Caco-2 (cell line): ENCODE results near the gene NUDT7. TPM values are rescaled to one million over a fixed set of nuclear protein-coding genes. Genes with fewer than 3 reads are reported as not detected.

Source experiments
- BruUV-seq: library from RNA; stranded (reverse); fragments of 400-500 nt; replicated peaks from 2 replicates; lab custom pipeline; 2021; lab: Mats Ljungman, UMichigan
- CTCF ChIA-PET: fragments of 300-600 bp; sonication (Branson Sonifier 250); formaldehyde crosslinking; loops from one replicate; lab custom pipeline; 2022; ENCODE audit warnings: antibody characterized with exemption; lab: Charles Lee
- POLR2A ChIA-PET: fragments of 300-600 bp; sonication (Branson Sonifier 250); formaldehyde crosslinking; loops from one replicate; lab custom pipeline; 2022; ENCODE audit warnings: antibody characterized with exemption; lab: Charles Lee
- DNase-seq, 2 experiments: peaks; one replicate each; pipeline versions ENCODE4 v3.0.0 to v3.0.0-alpha.2; 2020 to 2022
- H3K27me3 ChIP-seq: replicated peaks from 2 replicates; pipeline ENCODE4 v1.6.0; 2011; ENCODE audit warnings: low read length; ENCODE audit not compliant: control insufficient read depth, insufficient read depth
- H3K36me3 ChIP-seq: 2 replicates; pipeline ENCODE4 v1.5.1; 2011; ENCODE audit warnings: low read length; ENCODE audit not compliant: control insufficient read depth, insufficient read depth
- H3K4me1 ChIP-seq: fragments of 250-450 bp; sonication (Bioruptor Pico); 2 replicates; pipeline ENCODE4 v1.5.1; 2020; ENCODE audit warnings: mild to moderate bottlenecking
- H3K4me3 ChIP-seq: 2 replicates; pipeline ENCODE4 v1.5.1; 2011; ENCODE audit warnings: low read depth, mild to moderate bottlenecking, control low read depth, low read length
- H3K9me3 ChIP-seq: fragments of 250-450 bp; sonication (Bioruptor Pico); 2 replicates; pipeline ENCODE4 v1.5.1; 2020; ENCODE audit warnings: mild to moderate bottlenecking, moderate library complexity
- H3K27ac Mint-ChIP-seq: one replicate; pipeline ENCODE4 v1.8.0; 2022; ENCODE audit warnings: mixed read lengths; ENCODE audit not compliant: unreplicated experiment
- H3K27me3 Mint-ChIP-seq: one replicate; pipeline ENCODE4 v1.8.0; 2022; ENCODE audit warnings: mixed read lengths; ENCODE audit not compliant: insufficient read depth, unreplicated experiment
- H3K36me3 Mint-ChIP-seq: one replicate; pipeline ENCODE4 v1.8.0; 2022; ENCODE audit warnings: mild to moderate bottlenecking, mixed read lengths; ENCODE audit not compliant: insufficient read depth, unreplicated experiment
- H3K4me1 Mint-ChIP-seq: one replicate; pipeline ENCODE4 v1.8.0; 2022; ENCODE audit warnings: low read depth, mixed read lengths; ENCODE audit not compliant: unreplicated experiment
- H3K4me3 Mint-ChIP-seq: one replicate; pipeline ENCODE4 v1.8.0; 2022; ENCODE audit warnings: mild to moderate bottlenecking, moderate library complexity, mixed read lengths; ENCODE audit not compliant: unreplicated experiment
- H3K9me3 Mint-ChIP-seq: one replicate; pipeline ENCODE4 v1.8.0; 2022; ENCODE audit warnings: mixed read lengths; ENCODE audit not compliant: unreplicated experiment
- intact Hi-C: fragments of 100-400 bp; cut with micrococcal nuclease; formaldehyde crosslinking; loops from one replicate; pipeline ENCODE4 v1.10.0; 2022; ENCODE audit not compliant: unreplicated experiment
- total RNA-seq: library from RNA; stranded (reverse); gene quantifications from 2 replicates; pipeline ENCODE4 v1.2.3, GENCODE V29; 2022
- TF ChIP-seq, protein P1 (sequence below), 2 experiments: fragments of 200-600 bp in 1 of 2; IDR thresholded peaks; 1 replicate in 1 of 2; 2 replicates in 1 of 2; pipeline versions ENCODE4 v1.5.1 to v1.8.0; 2011 to 2022; ENCODE audit warnings: antibody characterized with exemption in 1 of 2, control low read depth in 1 of 2, inconsistent platforms in 1 of 2, low read depth in 1 of 2, low read length in 1 of 2, mild to moderate bottlenecking in 1 of 2, moderate library complexity in 1 of 2; ENCODE audit not compliant: insufficient read depth in 1 of 2, severe bottlenecking in 1 of 2, unreplicated experiment in 1 of 2

NUDT7 gene
- total RNA-seq, 1 experiment from 2014 or later = 6.9 TPM

DNA sequence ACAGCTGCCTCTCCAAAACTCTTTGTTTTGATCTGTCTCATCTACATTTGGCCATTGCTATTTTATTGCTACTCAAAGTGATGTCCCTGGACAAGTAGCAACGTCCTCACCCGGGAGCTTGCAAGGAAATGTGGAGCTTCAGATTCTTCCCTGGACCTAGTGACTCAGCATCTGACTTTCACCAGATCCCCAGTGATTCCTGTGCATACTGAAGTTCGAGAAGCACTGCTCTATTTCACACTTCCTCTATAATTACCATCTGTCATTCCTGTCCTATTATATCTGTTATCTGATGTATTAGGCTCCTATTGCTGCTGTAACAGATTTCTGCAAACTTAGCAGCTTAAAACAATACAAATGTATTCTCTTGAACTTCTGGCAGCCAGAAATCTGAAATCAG is 37.5 kb downstream of the NUDT7 start:
- intact Hi-C loops = loop anchor here (5.0 kb wide), 1 partner anchor 83 kb away; no protein-coding TSS in a partner anchor
- no peaks in the 10 kb centered on the region for H3K4me1 ChIP-seq
- Mint-ChIP-seq H3K36me3 (no peaks in the 10 kb centered on the region), H3K27me3 (no peaks in the 10 kb centered on the region), H3K27ac (no peak overlapping the region), H3K4me1 (no peaks in the 10 kb centered on the region), H3K4me3 (no peak overlapping the region), H3K9me3 (no peaks in the 10 kb centered on the region)
- H3K36me3 ChIP-seq = no peaks in the 10 kb centered on the region
- no peaks in the 10 kb centered on the region for H3K27me3 ChIP-seq
- ChIA-PET POLR2A (no interaction called here), CTCF (no interaction called here)
- no peak for DNase-seq
- no TSS peak for BruUV-seq
- no peaks in the 10 kb centered on the region for H3K9me3 ChIP-seq
- no peak overlapping the region for H3K4me3 ChIP-seq
- TF ChIP-seq, protein P1, sequence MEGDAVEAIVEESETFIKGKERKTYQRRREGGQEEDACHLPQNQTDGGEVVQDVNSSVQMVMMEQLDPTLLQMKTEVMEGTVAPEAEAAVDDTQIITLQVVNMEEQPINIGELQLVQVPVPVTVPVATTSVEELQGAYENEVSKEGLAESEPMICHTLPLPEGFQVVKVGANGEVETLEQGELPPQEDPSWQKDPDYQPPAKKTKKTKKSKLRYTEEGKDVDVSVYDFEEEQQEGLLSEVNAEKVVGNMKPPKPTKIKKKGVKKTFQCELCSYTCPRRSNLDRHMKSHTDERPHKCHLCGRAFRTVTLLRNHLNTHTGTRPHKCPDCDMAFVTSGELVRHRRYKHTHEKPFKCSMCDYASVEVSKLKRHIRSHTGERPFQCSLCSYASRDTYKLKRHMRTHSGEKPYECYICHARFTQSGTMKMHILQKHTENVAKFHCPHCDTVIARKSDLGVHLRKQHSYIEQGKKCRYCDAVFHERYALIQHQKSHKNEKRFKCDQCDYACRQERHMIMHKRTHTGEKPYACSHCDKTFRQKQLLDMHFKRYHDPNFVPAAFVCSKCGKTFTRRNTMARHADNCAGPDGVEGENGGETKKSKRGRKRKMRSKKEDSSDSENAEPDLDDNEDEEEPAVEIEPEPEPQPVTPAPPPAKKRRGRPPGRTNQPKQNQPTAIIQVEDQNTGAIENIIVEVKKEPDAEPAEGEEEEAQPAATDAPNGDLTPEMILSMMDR (IDR thresholded peaks at IDR 0.05; ENCODE audit: insufficient read depth in 1 of 2, low read depth in 1 of 2, low read length in 1 of 2, severe bottlenecking in 1 of 2, unreplicated experiment in 1 of 2) = no peak

DNA sequence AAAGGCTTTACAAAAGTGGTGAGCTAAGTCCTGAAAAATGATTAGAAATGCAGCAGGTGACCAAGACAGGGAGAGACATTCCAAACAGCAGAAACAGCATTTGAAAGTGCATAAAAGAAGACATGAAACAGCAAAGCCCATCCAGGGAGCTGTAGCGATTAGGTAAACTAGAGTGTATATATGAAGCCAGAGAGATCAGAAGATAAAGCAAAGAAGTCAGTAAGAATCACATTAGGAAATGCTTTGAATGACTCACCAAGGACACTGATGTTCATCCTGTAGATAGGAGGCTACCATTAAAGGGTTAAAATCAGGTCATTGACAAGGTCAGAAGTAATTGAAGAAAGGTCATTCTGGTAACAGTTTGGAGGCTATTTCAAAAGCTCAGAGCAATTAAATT is 38.5 kb downstream of the NUDT7 start:
- Mint-ChIP-seq H3K4me1 (no peaks in the 10 kb centered on the region), H3K9me3 (no peaks in the 10 kb centered on the region), H3K27me3 (no peaks in the 10 kb centered on the region), H3K36me3 (no peaks in the 10 kb centered on the region), H3K4me3 (no peak overlapping the region), H3K27ac (no peak overlapping the region)
- no TSS peak for BruUV-seq
- Histone ChIP-seq H3K4me1 (no peaks in the 10 kb centered on the region), H3K27me3 (no peaks in the 10 kb centered on the region), H3K4me3 (no peak overlapping the region), H3K9me3 (no peaks in the 10 kb centered on the region), H3K36me3 (no peaks in the 10 kb centered on the region)
- DNase-seq = no peak
- intact Hi-C loops = loop anchor here (5.0 kb wide), 1 partner anchor 83 kb away; no protein-coding TSS in a partner anchor
- CTCF ChIA-PET = no interaction called here
- TF ChIP-seq, protein P1 (IDR thresholded peaks at IDR 0.05; ENCODE audit: insufficient read depth in 1 of 2, low read depth in 1 of 2, low read length in 1 of 2, severe bottlenecking in 1 of 2, unreplicated experiment in 1 of 2) = no peak
- POLR2A ChIA-PET = no interaction called here

DNA sequence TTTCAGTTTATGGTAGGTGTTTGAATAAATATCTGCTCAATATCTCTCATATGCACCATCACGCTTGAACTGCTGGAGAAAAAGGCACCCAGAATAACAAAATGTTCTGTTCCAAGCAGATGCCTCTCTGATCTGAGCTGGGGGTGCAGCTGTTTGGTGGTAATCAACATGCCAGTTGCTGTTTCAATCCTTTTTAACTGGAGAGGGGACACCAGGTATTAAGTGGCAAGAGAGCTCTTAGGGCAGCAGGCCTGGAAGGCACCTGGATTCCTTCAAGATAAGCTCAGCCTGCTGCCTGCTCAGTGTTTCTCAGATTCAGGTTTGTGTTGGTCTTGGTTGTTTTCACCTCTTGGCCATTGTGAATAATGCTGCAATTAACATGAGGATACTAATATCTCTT is 38.9 kb downstream of the NUDT7 start:
- POLR2A ChIA-PET = no interaction called here
- H3K4me3 Mint-ChIP-seq = no peak overlapping the region
- TF ChIP-seq, protein P1 (IDR thresholded peaks at IDR 0.05; ENCODE audit: insufficient read depth in 1 of 2, low read depth in 1 of 2, low read length in 1 of 2, severe bottlenecking in 1 of 2, unreplicated experiment in 1 of 2) = no peak

More for the DNA sequence above, 38.9 kb downstream of the NUDT7 start:
- Mint-ChIP-seq H3K36me3 (no peaks in the 10 kb centered on the region), H3K9me3 (no peaks in the 10 kb centered on the region), H3K4me1 (no peaks in the 10 kb centered on the region), H3K27me3 (no peaks in the 10 kb centered on the region), H3K27ac (no peak overlapping the region)
- BruUV-seq = no TSS peak
- Histone ChIP-seq H3K4me1 (no peaks in the 10 kb centered on the region), H3K9me3 (no peaks in the 10 kb centered on the region), H3K4me3 (no peak overlapping the region), H3K27me3 (no peaks in the 10 kb centered on the region), H3K36me3 (no peaks in the 10 kb centered on the region)
- intact Hi-C loops = loop anchor here (5.0 kb wide), 1 partner anchor 84 kb away; no protein-coding TSS in a partner anchor
- CTCF ChIA-PET = no interaction called here
- DNase-seq = no peak
